Spleen (tissue), 7 donors: Measurements from ENCODE around the gene ARFGEF3.

Experiments
- POLR2A ChIP-seq, 3 donors: fragments of 450-650 bp; IDR thresholded peaks; one replicate each; pipeline ENCODE4 v1.5.1; 2017; ENCODE audit warnings: antibody characterized with exemption in 3 of 3, mild to moderate bottlenecking in 1 of 3
- POLR2AphosphoS5 ChIP-seq, 3 donors: sonication (generic); formaldehyde crosslinking; IDR thresholded peaks; one replicate each; pipeline ENCODE4 v1.5.1; 2017; ENCODE audit warnings: antibody characterized with exemption in 3 of 3
- TF ChIP-seq, protein P1 (sequence below), 11 experiments: fragments of 200-600 bp in 7 of 11; fragments of 450-650 bp in 4 of 11; sonication (generic) in 4 of 11; IDR thresholded peaks in 8 of 11; conservative IDR thresholded peaks in 3 of 11; 1 replicate in 7 of 11; 2 replicates in 4 of 11; pipeline versions ENCODE4 v1.4.0 to v1.8.0; 2016 to 2021; ENCODE audit warnings: antibody characterized with exemption in 11 of 11, inconsistent platforms in 4 of 11, mild to moderate bottlenecking in 1 of 11
- donor health status: DM: no; HTN: no; CAD: no; lungs with moderate emphysema.
- donor health status: DM: no; HTN: no; CAD: no.
- donor health status: DM: no; HTN: no; CAD: no.

- TF ChIP-seq, protein P1, sequence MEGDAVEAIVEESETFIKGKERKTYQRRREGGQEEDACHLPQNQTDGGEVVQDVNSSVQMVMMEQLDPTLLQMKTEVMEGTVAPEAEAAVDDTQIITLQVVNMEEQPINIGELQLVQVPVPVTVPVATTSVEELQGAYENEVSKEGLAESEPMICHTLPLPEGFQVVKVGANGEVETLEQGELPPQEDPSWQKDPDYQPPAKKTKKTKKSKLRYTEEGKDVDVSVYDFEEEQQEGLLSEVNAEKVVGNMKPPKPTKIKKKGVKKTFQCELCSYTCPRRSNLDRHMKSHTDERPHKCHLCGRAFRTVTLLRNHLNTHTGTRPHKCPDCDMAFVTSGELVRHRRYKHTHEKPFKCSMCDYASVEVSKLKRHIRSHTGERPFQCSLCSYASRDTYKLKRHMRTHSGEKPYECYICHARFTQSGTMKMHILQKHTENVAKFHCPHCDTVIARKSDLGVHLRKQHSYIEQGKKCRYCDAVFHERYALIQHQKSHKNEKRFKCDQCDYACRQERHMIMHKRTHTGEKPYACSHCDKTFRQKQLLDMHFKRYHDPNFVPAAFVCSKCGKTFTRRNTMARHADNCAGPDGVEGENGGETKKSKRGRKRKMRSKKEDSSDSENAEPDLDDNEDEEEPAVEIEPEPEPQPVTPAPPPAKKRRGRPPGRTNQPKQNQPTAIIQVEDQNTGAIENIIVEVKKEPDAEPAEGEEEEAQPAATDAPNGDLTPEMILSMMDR (IDR thresholded peaks at IDR 0.05 in 8 of 11, conservative IDR thresholded peaks at IDR 0.05 in 3 of 11): no peak
- TF ChIP-seq POLR2A (IDR thresholded peaks at IDR 0.05): no peak
- no peak for TF ChIP-seq POLR2AphosphoS5 (IDR thresholded peaks at IDR 0.05)
Measured at GRCh38 chr6:138182939-138183789, 21.4 kb downstream of the ARFGEF3 start.
